ENCODE data around the gene UBD.

The UBD gene

DNA sequence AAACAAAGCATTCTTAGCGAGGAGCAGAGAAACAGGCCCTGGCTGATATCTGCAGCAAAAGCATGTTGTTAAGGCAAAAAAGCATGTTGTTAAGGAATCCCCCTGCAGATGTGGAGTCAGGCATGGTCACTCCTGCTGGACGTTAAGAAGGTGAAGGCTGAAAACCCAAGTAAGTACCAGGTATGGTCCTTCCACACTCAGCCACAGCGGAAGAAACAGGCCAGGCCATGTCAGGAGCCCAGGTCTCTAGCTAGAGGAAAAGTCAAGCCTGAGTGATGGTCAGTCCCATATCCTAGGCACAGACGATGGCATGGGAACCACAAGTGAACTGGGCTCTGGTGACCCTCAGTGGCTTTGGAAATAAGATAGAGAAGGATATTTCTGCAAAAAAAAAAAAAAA is 39.3 kb downstream of the UBD start:
- DNase-seq: no peak

- DNase-seq: no peak
Observed at GRCh38 chr6:29519291-29520010, 40.1 kb downstream of the UBD start.

- no peak for DNase-seq
Observed at GRCh38 chr6:29517728-29518440, 41.6 kb downstream of the UBD start.

- DNase-seq: no peak
Observed at GRCh38 chr6:29517245-29517644, 42.3 kb downstream of the UBD start.

DNA sequence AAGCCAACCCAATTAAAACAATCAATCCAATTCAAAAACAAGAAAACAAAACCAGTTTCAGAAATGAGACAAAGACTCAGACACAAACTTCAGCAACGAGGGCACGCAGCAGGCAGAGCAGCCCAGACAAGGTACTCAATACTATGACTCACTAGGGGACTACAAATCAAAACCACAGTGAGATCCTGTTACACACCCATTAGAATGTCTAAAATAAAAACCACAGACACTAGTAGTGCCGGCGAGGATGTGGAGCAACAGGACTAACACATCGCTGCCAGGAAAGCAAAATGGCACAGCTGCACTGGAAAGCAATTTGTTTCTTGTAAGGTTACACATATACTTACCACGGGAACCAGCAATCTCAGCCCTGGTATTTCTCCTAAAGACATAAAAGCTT is 43.4 kb downstream of the UBD start:
- DNase-seq: no peak

DNA sequence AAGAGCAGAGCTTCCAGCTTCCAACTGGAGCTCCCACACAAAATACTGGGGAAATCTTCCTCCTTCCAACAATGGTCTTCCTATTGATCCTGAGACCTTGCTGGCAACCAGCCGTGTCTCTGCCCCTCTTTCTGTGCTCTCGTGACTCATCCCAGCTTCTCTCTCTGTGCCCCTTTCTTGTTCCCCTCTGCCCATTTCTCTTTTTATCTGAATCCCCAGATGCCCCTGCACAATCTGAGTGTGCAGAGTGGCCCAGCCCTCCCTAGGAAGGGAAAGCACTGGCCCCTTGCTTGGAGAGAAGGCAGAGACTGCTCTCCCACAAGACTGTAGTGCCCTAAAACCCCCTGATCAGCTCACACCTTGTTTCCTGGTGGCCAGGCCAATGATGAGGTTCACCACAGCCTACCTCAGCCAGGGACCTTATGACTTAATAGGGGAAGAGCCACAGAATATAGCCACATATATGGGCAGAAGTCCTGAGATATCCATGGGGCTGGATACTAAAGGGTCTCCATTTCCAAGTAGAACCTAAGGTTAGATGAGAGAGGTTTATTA is 48.7 kb downstream of the UBD start:
- no peak for DNase-seq

GRCh38 chr6:29510202-29510601 is 49.3 kb downstream of the UBD start:
- peak; percentile 24 for DNase-seq

DNA sequence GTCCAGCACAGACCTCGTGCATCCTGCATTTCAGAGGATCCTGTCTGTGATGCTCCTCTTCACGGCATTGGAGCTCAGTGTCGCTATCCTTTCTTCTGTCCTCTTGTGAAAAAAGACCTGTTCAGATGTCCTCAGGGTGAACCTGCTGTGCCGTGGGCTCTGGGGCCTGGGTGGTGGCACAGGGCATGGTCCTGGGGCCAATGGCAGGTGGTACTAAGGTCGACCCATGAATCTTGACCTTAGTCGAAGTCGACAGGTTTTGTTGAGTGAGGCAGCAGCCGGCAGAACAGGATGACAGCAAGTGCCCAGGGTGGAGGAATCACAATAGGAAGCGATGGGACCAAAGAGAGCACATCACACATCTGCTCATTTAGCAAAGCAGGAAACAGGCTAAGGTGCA is 49.8 kb downstream of the UBD start:
- no peak for DNase-seq

DNA sequence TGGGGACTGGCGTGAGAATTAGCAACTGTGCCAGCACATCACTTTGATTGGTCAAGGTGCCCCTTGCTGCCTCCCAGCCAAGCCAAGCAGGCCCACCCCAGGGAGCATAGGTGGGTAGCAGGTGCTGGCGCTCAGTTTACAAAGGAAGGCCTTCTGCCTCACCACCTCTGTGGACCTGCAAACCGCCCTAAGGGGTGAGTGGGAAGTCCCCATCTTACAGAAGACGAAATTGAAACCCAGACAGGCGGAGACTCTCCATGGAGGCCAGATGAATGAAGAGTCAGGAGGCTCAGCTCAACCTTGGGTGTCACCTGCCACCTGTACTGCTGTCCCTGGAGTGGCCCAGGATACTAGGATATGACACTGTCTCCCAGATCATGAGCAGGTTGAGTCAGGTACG is 50.3 kb downstream of the UBD start:
- DNase-seq: no peak

DNA sequence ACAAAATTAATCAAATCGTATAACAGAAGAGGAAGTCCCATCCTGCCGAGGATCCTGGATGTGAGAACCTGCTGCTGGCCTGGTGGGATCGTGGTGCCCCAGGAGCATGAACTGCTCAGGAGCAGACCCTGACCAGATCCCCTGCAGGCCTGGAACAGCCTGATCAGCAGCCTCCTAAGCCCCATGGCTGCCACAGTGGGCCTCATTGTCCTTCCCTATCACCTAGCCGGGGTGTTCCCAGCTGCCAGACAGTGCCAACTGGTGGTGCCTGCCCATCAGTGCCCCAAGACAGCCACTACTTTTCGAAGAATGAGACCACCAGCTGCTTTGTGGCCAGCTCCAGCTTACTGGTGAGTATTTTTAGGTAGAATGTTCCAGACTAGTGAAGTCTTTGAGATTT is 52.2 kb downstream of the UBD start:
- no peak for DNase-seq

DNA sequence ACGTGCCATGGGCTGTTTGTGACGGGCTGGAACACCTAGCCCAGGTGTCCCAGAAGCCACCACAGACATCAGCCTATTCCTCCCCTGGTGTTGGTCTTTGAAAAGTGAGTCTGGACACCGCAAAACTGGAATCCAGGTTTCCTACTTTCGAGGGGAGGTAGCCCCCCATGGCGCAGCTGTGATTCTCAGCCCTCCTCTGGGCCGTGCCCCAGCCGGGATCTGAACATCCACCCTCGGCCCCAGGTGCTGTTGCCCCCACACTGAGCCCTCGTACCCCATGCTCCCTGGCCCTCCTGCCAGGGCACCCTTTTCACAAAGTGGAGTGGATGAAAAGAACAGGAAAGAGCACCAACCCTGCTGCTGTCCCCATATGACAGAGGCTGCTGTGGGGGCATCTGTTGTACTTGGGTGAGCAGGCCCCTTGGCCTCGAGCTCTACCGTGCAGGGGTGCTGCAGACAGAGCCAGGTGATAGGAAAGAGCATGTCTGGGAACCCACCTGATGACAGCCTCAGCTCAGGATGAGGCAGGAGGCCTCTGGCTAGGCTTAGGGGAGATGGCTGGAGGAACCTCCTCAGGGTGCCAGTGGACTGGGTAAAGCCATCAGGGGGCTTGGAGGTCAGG is 53.0 kb downstream of the UBD start:
- no peak for DNase-seq

- DNase-seq: no peak
Observed at GRCh38 chr6:29505808-29506207, 53.7 kb downstream of the UBD start.

Data from NCI-H2171 treated with DMSO at 0.1 percent for 48 hours (cell line).